HepG2 (cell line): ENCODE data around the gene MTHFD2L. TPM values are rescaled to one million over a fixed set of nuclear protein-coding genes. Genes with fewer than 3 reads are reported as not detected.
A peak's percentile ranks its signal among the peaks of the same experiment; 100 is the strongest.

Experiments
- ATAC-seq: fragments of 200-7000 bp; cut with Tn5 transposase; 3 replicates; pipeline ENCODE4 v1.9.1; 2020; ENCODE audit warnings: mild to moderate bottlenecking, moderate library complexity
- BruUV-seq: library from RNA; stranded (reverse); fragments of 400-500 nt; replicated peaks from 2 replicates; lab custom pipeline; 2021; lab: Mats Ljungman, UMichigan
- CTCF ChIA-PET: fragments of 300-600 bp; formaldehyde crosslinking; extraction: SDS; loops from one replicate; lab custom pipeline; 2021; ENCODE audit warnings: low total read pairs, inconsistent platforms, low intra/inter-chr PET ratio; lab: Yijun Ruan, JAX
- POLR2A ChIA-PET: fragments of 350-600 bp; sonication (Branson Sonifier 250); formaldehyde crosslinking; loops from one replicate; lab custom pipeline; 2020; ENCODE audit warnings: antibody characterized with exemption, inconsistent platforms; lab: Yijun Ruan, JAX
- DNase-seq: peaks from one replicate; pipeline ENCODE4 v3.0.0-alpha.2; 2015; ENCODE audit warnings: low spot score
- FAIRE-seq: peaks from 3 replicates; lab custom pipeline; 2011; peaks lifted over from hg19 to GRCh38; lab: Jason Lieb, UNC
- H2AFZ ChIP-seq: one replicate; pipeline ENCODE4 v1.6.1; 2011; ENCODE audit warnings: low read length, inconsistent platforms
- H3K27ac ChIP-seq: fragments of 300-600 bp; 3 replicates; pipeline ENCODE4 v1.8.0; 2011; ENCODE audit warnings: mixed run types, mild to moderate bottlenecking, mixed read lengths, low read length, inconsistent platforms; ENCODE audit not compliant: insufficient read depth; ENCODE audit errors: extremely low read length
- H3K27me3 ChIP-seq, 2 experiments: fragments of 200-600 bp in 1 of 2; 2 replicates in 1 of 2; 3 replicates in 1 of 2; pipeline versions ENCODE4 v1.6.0 to v1.8.0; 2011; ENCODE audit warnings: low read length in 2 of 2, mild to moderate bottlenecking in 2 of 2, moderate library complexity in 2 of 2, inconsistent platforms in 1 of 2; ENCODE audit not compliant: insufficient read depth in 2 of 2, control insufficient read depth in 1 of 2
- H3K36me3 ChIP-seq, 2 experiments: fragments of 200-600 bp in 1 of 2; replicated peaks in 1 of 2; 2 replicates in 1 of 2; 3 replicates in 1 of 2; pipeline versions ENCODE4 v1.5.1 to v1.8.0; 2011; ENCODE audit warnings: low read length in 2 of 2, inconsistent platforms in 1 of 2; ENCODE audit not compliant: insufficient read depth in 2 of 2, control insufficient read depth in 1 of 2
- H3K4me1 ChIP-seq: 2 replicates; pipeline ENCODE4 v1.5.1; 2012; ENCODE audit warnings: low read length, inconsistent platforms; ENCODE audit not compliant: insufficient read depth
- H3K4me2 ChIP-seq: 2 replicates; pipeline ENCODE4 v1.6.0; 2011; ENCODE audit warnings: low read depth, low read length, inconsistent platforms
- H3K4me3 ChIP-seq, 3 experiments: fragments of 200-600 bp in 1 of 3; sonication (generic), shearing (Covaris generic) in 1 of 3; replicated peaks in 1 of 3; 2 replicates each; pipeline ENCODE4 v1.5.1; 2011 to 2016; ENCODE audit warnings: low read length in 3 of 3, inconsistent platforms in 2 of 3, low read depth in 2 of 3, mild to moderate bottlenecking in 2 of 3, control low read depth in 1 of 3, mixed read lengths in 1 of 3; ENCODE audit not compliant: insufficient read depth in 1 of 3
- H3K79me2 ChIP-seq: one replicate; pipeline ENCODE4 v1.6.1; 2011; ENCODE audit warnings: low read length, inconsistent platforms; ENCODE audit not compliant: insufficient read depth
- H3K9ac ChIP-seq: 2 replicates; pipeline ENCODE4 v1.6.0; 2011; ENCODE audit warnings: mild to moderate bottlenecking, low read depth, low read length, inconsistent platforms; ENCODE audit not compliant: insufficient read depth
- H3K9me3 ChIP-seq: 2 replicates; pipeline ENCODE4 v1.5.1; 2012; ENCODE audit warnings: mild to moderate bottlenecking, low read length
- H4K20me1 ChIP-seq: 2 replicates; pipeline ENCODE4 v1.6.0; 2011; ENCODE audit warnings: inconsistent platforms, mild to moderate bottlenecking, low read length, moderate library complexity; ENCODE audit not compliant: insufficient read depth
- ATF1 ChIP-seq: IDR thresholded peaks from 2 replicates; pipeline ENCODE4 v1.6.1; 2016; ENCODE audit warnings: mild to moderate bottlenecking, control low read depth
- FLYWCH1 ChIP-seq: sonication (generic); formaldehyde crosslinking; IDR thresholded peaks from 2 replicates; pipeline ENCODE4 v1.8.1; 2023; ENCODE audit warnings: mild to moderate bottlenecking, missing genetic modification reagents
- KDM3A ChIP-seq: IDR thresholded peaks from 2 replicates; pipeline ENCODE4 v1.6.1; 2018; ENCODE audit warnings: low read depth, missing compliant biosample characterization
- MED13 ChIP-seq: sonication (generic); formaldehyde crosslinking; IDR thresholded peaks from 2 replicates; pipeline ENCODE4 v1.5.0; 2020; ENCODE audit warnings: missing genetic modification reagents
- NPAS2 ChIP-seq: sonication (generic); formaldehyde crosslinking; IDR thresholded peaks from 2 replicates; pipeline ENCODE4 v1.8.0; 2022; ENCODE audit warnings: mild to moderate bottlenecking, missing genetic modification reagents, borderline replicate concordance
- PHF21A ChIP-seq: sonication (generic); formaldehyde crosslinking; IDR thresholded peaks from 2 replicates; pipeline ENCODE4 v1.5.0; 2020; ENCODE audit warnings: mild to moderate bottlenecking, missing genetic modification reagents
- POLR2AphosphoS2 ChIP-seq: IDR thresholded peaks from 2 replicates; pipeline ENCODE4 v1.6.1; 2011; ENCODE audit warnings: low read depth, low read length, improper control_type of control experiment
- RAD21 ChIP-seq: fragments of 450-650 bp; formaldehyde crosslinking; IDR thresholded peaks from 2 replicates; pipeline ENCODE4 v1.5.0; 2020; ENCODE audit warnings: mild to moderate bottlenecking
- SMC3 ChIP-seq: IDR thresholded peaks from 2 replicates; pipeline ENCODE4 v1.6.1; 2011; ENCODE audit warnings: low read length, improper control_type of control experiment
- STAG1 ChIP-seq: sonication (generic); formaldehyde crosslinking; IDR thresholded peaks from 2 replicates; pipeline ENCODE4 v1.4.0; 2020; ENCODE audit warnings: missing genetic modification reagents
- ZKSCAN5 ChIP-seq: sonication (generic); formaldehyde crosslinking; IDR thresholded peaks from 2 replicates; pipeline ENCODE4 v1.5.1; 2020; ENCODE audit warnings: mild to moderate bottlenecking, missing genetic modification reagents
- WGBS: methylation state at CpG from one replicate; pipeline ENCODE4 v1.1.6; 2017; ENCODE audit warnings: low lambda C conversion rate; 5-methylcytosine and 5-hydroxymethylcytosine counted together
- in situ Hi-C: cut with HindIII; loops from 2 replicates; pipeline ENCODE4 v1.10.0; 2017; ENCODE audit warnings: low pct_unique_long_range_greater_than_20kb; ENCODE audit not compliant: extremely low pct_ligation_motif_present
- intact Hi-C: fragments of 100-400 bp; cut with micrococcal nuclease; formaldehyde crosslinking; loops from one replicate; pipeline ENCODE4 v1.10.0; 2022; ENCODE audit not compliant: unreplicated experiment
- polyA plus RNA-seq, 8 experiments: library from polyadenylated mRNA; depleted of rRNA in 3 of 8; stranded (reverse) in 7 of 8; unstranded in 1 of 8; fragments of >200 nt; fragmentation: Illumina TruSeq in 4 of 8; extraction: Trizol in 4 of 8; gene quantifications; 2 replicates each; pipeline versions ENCODE4 v1.2.1 to v1.2.3, GENCODE V29; 2011 to 2016; ENCODE audit warnings: low read depth in 4 of 8, missing spikeins in 1 of 8, mixed read lengths in 1 of 8; ENCODE audit not compliant: insufficient read depth in 1 of 8
- total RNA-seq, 5 experiments: library from RNA; depleted of rRNA; stranded (reverse); fragments of >200 nt; fragmentation: Illumina TruSeq; extraction: Trizol; gene quantifications; 2 replicates each; pipeline ENCODE4 v1.2.3, GENCODE V29; 2016; ENCODE audit warnings: low read depth in 1 of 5
- TF ChIP-seq, protein P1 (sequence below): IDR thresholded peaks from 2 replicates; pipeline ENCODE4 v1.6.1; 2016; ENCODE audit warnings: control low read depth
- TF ChIP-seq, protein P2 (sequence below): sonication (generic); formaldehyde crosslinking; IDR thresholded peaks from 2 replicates; pipeline ENCODE4 v1.4.0; 2020; ENCODE audit warnings: missing genetic modification reagents, mild to moderate bottlenecking, borderline replicate concordance
- TF ChIP-seq, protein P3 (sequence below): sonication (generic); formaldehyde crosslinking; IDR thresholded peaks from 2 replicates; pipeline ENCODE4 v1.5.0; 2020; ENCODE audit warnings: mild to moderate bottlenecking, missing genetic modification reagents, moderate library complexity
- TF ChIP-seq, protein P4 (sequence below): IDR thresholded peaks from 2 replicates; pipeline ENCODE4 v1.6.1; 2016; ENCODE audit warnings: low read depth, missing genetic modification reagents, missing compliant biosample characterization

The MTHFD2L gene
- total and polyA plus RNA-seq, 2 of the 13 experiments (the other 11 are each of a cell fraction or from before 2014, with no cell fraction given): 10.5 to 14.9 TPM

DNA sequence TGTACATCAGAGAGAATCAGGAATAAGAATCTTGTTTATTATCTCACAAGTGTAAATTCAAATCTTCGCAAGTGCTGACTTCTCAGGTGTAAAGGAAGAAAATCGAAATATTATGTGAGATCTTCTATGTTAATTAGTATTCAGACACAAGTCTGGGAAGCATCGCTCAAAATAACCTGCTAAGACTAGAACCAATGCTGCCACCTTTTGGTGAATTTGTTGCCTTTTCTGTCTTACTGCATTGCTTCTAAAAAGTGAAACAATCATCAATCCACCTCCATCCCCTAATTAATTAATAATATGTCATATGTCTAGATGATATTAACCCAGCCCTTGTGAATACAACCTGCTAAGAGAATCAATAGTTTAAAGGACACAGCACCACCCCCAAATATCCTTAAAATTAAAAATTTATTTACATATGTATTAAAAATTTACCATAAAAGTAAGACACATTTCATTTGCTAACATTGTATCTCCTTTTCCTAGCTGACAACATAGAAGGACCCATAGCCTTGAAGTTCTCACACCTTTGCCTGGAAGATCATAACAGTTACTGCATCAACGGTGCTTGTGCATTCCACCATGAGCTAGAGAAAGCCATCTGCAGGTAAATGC, 153.9 kb downstream of the MTHFD2L start:
- no peak overlapping the region for H3K9ac ChIP-seq
- BruUV-seq: no TSS peak
- no peak overlapping the region for H3K27ac ChIP-seq
- ChIA-PET POLR2A (no interaction called here), CTCF (interaction anchor here (2.1 to 2.4 kb wide), 2 partner anchors 83 to 122 kb away, joined by 16 to 20 read pairs; no protein-coding TSS in a partner anchor)
- FAIRE-seq (peak; percentile 56), DNase-seq (peak; percentile 46), ATAC-seq (peak; percentile 60; the same call in 2 of the 3 replicates)
- in situ Hi-C loops: loop anchor here (5.0 kb wide), 1 partner anchor 120 kb away; no protein-coding TSS in a partner anchor
- H4K20me1 ChIP-seq: no peaks in the 10 kb centered on the region
- H2AFZ ChIP-seq: no peak overlapping the region
- H3K36me3 ChIP-seq: no peaks in the 10 kb centered on the region
- no peak overlapping the region for H3K4me3 ChIP-seq
- H3K9me3 ChIP-seq: no peaks in the 10 kb centered on the region
- no peak for TF ChIP-seq ZKSCAN5 (CRISPR knock-in tag)
- no peak for TF ChIP-seq MED13 (CRISPR knock-in tag)
- TF ChIP-seq, protein P1, sequence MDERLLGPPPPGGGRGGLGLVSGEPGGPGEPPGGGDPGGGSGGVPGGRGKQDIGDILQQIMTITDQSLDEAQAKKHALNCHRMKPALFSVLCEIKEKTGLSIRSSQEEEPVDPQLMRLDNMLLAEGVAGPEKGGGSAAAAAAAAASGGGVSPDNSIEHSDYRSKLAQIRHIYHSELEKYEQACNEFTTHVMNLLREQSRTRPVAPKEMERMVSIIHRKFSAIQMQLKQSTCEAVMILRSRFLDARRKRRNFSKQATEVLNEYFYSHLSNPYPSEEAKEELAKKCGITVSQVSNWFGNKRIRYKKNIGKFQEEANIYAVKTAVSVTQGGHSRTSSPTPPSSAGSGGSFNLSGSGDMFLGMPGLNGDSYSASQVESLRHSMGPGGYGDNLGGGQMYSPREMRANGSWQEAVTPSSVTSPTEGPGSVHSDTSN (CRISPR knock-in tag): no peak
- TF ChIP-seq, protein P2, sequence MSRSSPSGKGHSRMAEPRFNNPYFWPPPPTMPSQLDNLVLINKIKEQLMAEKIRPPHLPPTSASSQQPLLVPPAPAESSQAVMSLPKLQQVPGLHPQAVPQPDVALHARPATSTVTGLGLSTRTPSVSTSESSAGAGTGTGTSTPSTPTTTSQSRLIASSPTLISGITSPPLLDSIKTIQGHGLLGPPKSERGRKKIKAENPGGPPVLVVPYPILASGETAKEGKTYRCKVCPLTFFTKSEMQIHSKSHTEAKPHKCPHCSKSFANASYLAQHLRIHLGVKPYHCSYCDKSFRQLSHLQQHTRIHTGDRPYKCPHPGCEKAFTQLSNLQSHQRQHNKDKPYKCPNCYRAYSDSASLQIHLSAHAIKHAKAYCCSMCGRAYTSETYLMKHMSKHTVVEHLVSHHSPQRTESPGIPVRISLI (CRISPR knock-in tag): no peak
- TF ChIP-seq PHF21A: no peak
- TF ChIP-seq FLYWCH1 (CRISPR knock-in tag): no peak
- TF ChIP-seq, protein P3, sequence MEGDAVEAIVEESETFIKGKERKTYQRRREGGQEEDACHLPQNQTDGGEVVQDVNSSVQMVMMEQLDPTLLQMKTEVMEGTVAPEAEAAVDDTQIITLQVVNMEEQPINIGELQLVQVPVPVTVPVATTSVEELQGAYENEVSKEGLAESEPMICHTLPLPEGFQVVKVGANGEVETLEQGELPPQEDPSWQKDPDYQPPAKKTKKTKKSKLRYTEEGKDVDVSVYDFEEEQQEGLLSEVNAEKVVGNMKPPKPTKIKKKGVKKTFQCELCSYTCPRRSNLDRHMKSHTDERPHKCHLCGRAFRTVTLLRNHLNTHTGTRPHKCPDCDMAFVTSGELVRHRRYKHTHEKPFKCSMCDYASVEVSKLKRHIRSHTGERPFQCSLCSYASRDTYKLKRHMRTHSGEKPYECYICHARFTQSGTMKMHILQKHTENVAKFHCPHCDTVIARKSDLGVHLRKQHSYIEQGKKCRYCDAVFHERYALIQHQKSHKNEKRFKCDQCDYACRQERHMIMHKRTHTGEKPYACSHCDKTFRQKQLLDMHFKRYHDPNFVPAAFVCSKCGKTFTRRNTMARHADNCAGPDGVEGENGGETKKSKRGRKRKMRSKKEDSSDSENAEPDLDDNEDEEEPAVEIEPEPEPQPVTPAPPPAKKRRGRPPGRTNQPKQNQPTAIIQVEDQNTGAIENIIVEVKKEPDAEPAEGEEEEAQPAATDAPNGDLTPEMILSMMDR (CRISPR knock-in tag): peak; percentile 66
- TF ChIP-seq, protein P4, sequence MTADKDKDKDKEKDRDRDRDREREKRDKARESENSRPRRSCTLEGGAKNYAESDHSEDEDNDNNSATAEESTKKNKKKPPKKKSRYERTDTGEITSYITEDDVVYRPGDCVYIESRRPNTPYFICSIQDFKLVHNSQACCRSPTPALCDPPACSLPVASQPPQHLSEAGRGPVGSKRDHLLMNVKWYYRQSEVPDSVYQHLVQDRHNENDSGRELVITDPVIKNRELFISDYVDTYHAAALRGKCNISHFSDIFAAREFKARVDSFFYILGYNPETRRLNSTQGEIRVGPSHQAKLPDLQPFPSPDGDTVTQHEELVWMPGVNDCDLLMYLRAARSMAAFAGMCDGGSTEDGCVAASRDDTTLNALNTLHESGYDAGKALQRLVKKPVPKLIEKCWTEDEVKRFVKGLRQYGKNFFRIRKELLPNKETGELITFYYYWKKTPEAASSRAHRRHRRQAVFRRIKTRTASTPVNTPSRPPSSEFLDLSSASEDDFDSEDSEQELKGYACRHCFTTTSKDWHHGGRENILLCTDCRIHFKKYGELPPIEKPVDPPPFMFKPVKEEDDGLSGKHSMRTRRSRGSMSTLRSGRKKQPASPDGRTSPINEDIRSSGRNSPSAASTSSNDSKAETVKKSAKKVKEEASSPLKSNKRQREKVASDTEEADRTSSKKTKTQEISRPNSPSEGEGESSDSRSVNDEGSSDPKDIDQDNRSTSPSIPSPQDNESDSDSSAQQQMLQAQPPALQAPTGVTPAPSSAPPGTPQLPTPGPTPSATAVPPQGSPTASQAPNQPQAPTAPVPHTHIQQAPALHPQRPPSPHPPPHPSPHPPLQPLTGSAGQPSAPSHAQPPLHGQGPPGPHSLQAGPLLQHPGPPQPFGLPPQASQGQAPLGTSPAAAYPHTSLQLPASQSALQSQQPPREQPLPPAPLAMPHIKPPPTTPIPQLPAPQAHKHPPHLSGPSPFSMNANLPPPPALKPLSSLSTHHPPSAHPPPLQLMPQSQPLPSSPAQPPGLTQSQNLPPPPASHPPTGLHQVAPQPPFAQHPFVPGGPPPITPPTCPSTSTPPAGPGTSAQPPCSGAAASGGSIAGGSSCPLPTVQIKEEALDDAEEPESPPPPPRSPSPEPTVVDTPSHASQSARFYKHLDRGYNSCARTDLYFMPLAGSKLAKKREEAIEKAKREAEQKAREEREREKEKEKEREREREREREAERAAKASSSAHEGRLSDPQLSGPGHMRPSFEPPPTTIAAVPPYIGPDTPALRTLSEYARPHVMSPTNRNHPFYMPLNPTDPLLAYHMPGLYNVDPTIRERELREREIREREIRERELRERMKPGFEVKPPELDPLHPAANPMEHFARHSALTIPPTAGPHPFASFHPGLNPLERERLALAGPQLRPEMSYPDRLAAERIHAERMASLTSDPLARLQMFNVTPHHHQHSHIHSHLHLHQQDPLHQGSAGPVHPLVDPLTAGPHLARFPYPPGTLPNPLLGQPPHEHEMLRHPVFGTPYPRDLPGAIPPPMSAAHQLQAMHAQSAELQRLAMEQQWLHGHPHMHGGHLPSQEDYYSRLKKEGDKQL (CRISPR knock-in tag): no peak
- TF ChIP-seq KDM3A (CRISPR knock-in tag): no peak
- no peak for TF ChIP-seq ATF1
- peak; percentile 71 for TF ChIP-seq SMC3
- peak; percentile 72 for TF ChIP-seq STAG1
- TF ChIP-seq NPAS2 (CRISPR knock-in tag): no peak
- TF ChIP-seq RAD21 (CRISPR knock-in tag): 0 out of 2 replicates have a peak, but pooled peaks have one; percentile 24
- no peak for TF ChIP-seq POLR2AphosphoS2
- 4% methylated on average over 4 of the region's 4 CpGs for WGBS
- H3K79me2 ChIP-seq: no peaks in the 10 kb centered on the region
- intact Hi-C loops: loop anchor here (1.0 kb wide), 2 partner anchors 84 to 123 kb away; no protein-coding TSS in a partner anchor
- H3K4me2 ChIP-seq: no peak overlapping the region
- H3K27me3 ChIP-seq: no peaks in the 10 kb centered on the region
- no peaks in the 10 kb centered on the region for H3K4me1 ChIP-seq
